Testis (tissue), 2 donors: ENCODE results near the gene LY6G5C.

Experiments
- CTCF ChIP-seq, 3 experiments: fragments of 450-650 bp in 2 of 3; fragments of 200-600 bp in 1 of 3; sonication (generic) in 1 of 3; IDR thresholded peaks; one replicate each; pipeline ENCODE4 v1.5.1; 2016 to 2019; ENCODE audit warnings: antibody characterized with exemption in 3 of 3, mild to moderate bottlenecking in 2 of 3, moderate library complexity in 1 of 3
- POLR2A ChIP-seq: fragments of 450-650 bp; IDR thresholded peaks from one replicate; pipeline ENCODE4 v1.6.1; 2017; ENCODE audit warnings: antibody characterized with exemption, mild to moderate bottlenecking, moderate library complexity

- no peak for TF ChIP-seq CTCF (IDR thresholded peaks at IDR 0.05)
- TF ChIP-seq POLR2A: no peak
Measured at GRCh38 chr6:31727034-31727716, 46.3 kb upstream of the LY6G5C start.
